ENCODE measurements around the gene SLC6A12.

SLC6A12 gene

DNA sequence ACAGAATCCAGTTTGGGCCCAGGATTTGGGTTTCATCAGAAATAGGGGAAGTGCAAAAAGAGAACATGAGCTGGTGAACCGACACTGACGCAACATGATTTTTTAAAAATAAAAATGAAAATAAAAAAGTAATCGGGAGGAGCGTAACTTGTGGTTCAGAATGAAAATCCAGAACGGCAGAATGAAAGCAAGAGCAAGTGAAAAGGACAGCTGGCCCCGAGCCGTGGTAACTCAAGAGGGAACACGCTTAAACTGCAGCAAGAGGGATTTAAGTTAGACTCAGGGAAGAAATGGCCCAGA lies 1.6 kb downstream of the SLC6A12 start (continued):
- TF ChIP-seq PPARA (CRISPR knock-in tag; IDR thresholded peaks at IDR 0.05; ENCODE audit: borderline replicate concordance), result no peak
- no peak for TF ChIP-seq ZFP30 (CRISPR knock-in tag; IDR thresholded peaks at IDR 0.05)
- no peak for TF ChIP-seq ZC3H10 (CRISPR knock-in tag; IDR thresholded peaks at IDR 0.05)
- TF ChIP-seq CSDC2 (CRISPR knock-in tag; IDR thresholded peaks at IDR 0.05), result no peak
- no peak for TF ChIP-seq ZFP3 (CRISPR knock-in tag; IDR thresholded peaks at IDR 0.05)
- TF ChIP-seq GLIS3 (CRISPR knock-in tag; IDR thresholded peaks at IDR 0.05), result no peak
- no peak for TF ChIP-seq BACH2 (CRISPR knock-in tag; IDR thresholded peaks at IDR 0.05; ENCODE audit: borderline replicate concordance)
- TF ChIP-seq TCF4 (CRISPR knock-in tag; IDR thresholded peaks at IDR 0.05; ENCODE audit: borderline replicate concordance), result no peak

DNA sequence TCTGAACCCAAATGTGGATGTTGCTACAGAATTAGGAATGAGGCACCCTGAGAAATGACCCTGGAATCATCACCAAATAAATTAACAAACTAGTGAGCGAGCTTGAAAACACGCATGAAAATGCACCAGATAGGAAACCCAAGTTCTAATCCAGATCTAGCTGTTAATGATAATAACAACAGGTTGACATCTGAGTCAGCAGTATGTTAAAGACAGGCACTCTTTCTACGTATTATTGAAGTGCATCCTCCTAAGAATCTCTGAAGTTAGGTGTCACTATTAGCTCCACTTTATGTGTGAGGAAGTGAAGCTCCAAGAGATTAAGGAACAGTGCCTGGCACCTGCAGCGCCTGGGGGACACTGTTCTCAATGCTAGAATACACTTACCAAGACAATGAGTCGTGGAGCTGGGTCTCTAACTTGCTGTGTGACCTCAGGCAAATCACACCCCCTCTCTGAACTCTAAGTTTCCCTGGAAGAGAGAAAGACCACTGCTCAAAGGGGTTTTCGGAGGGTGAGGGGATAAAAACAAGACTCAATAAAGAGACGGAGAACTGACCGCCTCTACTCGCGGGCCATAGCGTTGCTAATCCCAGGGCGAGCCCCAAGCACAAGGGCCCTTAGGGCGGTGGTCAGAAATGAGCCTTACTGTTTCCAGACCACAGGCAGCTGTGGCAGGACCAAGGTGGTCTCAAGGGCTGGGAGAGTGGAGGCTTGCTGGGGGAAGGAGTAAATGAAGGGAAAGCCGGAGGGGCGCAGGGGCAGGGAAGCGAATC lies 2.1 kb downstream of the SLC6A12 start:
- TF ChIP-seq RARB (CRISPR knock-in tag; IDR thresholded peaks at IDR 0.05) (no peak), TOX (CRISPR knock-in tag; IDR thresholded peaks at IDR 0.05; ENCODE audit: borderline replicate concordance) (no peak), GLIS3 (CRISPR knock-in tag; IDR thresholded peaks at IDR 0.05) (no peak), ARNTL (CRISPR knock-in tag; IDR thresholded peaks at IDR 0.05; ENCODE audit: borderline replicate concordance, low read depth) (no peak), ZC3H10 (CRISPR knock-in tag; IDR thresholded peaks at IDR 0.05) (no peak), ZNF70 (CRISPR knock-in tag; IDR thresholded peaks at IDR 0.05) (no peak), BACH2 (CRISPR knock-in tag; IDR thresholded peaks at IDR 0.05; ENCODE audit: borderline replicate concordance) (no peak), TCF4 (CRISPR knock-in tag; IDR thresholded peaks at IDR 0.05; ENCODE audit: borderline replicate concordance) (no peak)
- TF ChIP-seq, protein P1, sequence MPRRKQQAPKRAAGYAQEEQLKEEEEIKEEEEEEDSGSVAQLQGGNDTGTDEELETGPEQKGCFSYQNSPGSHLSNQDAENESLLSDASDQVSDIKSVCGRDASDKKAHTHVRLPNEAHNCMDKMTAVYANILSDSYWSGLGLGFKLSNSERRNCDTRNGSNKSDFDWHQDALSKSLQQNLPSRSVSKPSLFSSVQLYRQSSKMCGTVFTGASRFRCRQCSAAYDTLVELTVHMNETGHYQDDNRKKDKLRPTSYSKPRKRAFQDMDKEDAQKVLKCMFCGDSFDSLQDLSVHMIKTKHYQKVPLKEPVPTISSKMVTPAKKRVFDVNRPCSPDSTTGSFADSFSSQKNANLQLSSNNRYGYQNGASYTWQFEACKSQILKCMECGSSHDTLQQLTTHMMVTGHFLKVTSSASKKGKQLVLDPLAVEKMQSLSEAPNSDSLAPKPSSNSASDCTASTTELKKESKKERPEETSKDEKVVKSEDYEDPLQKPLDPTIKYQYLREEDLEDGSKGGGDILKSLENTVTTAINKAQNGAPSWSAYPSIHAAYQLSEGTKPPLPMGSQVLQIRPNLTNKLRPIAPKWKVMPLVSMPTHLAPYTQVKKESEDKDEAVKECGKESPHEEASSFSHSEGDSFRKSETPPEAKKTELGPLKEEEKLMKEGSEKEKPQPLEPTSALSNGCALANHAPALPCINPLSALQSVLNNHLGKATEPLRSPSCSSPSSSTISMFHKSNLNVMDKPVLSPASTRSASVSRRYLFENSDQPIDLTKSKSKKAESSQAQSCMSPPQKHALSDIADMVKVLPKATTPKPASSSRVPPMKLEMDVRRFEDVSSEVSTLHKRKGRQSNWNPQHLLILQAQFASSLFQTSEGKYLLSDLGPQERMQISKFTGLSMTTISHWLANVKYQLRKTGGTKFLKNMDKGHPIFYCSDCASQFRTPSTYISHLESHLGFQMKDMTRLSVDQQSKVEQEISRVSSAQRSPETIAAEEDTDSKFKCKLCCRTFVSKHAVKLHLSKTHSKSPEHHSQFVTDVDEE (CRISPR knock-in tag; IDR thresholded peaks at IDR 0.05), result no peak
- ATAC-seq, result no peak

DNA sequence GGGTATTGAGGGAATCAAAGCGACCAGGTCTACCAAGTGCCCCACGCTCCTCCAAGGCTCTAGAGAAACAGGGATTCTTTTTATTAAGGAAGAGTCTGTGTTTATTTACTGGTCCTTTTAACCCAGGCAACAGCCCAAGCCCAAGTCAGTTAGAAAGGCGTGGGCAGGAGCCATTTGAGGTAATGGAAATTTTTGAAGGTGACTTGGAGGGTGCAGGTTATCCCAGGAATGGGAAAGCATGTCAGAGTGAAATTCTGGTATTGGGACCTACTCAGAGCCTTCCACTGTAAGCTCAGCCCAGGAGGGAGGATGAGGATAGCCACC lies 2.9 kb downstream of the SLC6A12 start:
- TF ChIP-seq RARB (CRISPR knock-in tag; IDR thresholded peaks at IDR 0.05), result no peak
- no peak for TF ChIP-seq ZFP3 (CRISPR knock-in tag; IDR thresholded peaks at IDR 0.05)
- TF ChIP-seq, protein P2, sequence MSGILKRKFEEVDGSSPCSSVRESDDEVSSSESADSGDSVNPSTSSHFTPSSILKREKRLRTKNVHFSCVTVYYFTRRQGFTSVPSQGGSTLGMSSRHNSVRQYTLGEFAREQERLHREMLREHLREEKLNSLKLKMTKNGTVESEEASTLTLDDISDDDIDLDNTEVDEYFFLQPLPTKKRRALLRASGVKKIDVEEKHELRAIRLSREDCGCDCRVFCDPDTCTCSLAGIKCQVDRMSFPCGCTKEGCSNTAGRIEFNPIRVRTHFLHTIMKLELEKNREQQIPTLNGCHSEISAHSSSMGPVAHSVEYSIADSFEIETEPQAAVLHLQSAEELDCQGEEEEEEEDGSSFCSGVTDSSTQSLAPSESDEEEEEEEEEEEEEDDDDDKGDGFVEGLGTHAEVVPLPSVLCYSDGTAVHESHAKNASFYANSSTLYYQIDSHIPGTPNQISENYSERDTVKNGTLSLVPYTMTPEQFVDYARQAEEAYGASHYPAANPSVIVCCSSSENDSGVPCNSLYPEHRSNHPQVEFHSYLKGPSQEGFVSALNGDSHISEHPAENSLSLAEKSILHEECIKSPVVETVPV (CRISPR knock-in tag; IDR thresholded peaks at IDR 0.05), result no peak
- TF ChIP-seq, protein P3, sequence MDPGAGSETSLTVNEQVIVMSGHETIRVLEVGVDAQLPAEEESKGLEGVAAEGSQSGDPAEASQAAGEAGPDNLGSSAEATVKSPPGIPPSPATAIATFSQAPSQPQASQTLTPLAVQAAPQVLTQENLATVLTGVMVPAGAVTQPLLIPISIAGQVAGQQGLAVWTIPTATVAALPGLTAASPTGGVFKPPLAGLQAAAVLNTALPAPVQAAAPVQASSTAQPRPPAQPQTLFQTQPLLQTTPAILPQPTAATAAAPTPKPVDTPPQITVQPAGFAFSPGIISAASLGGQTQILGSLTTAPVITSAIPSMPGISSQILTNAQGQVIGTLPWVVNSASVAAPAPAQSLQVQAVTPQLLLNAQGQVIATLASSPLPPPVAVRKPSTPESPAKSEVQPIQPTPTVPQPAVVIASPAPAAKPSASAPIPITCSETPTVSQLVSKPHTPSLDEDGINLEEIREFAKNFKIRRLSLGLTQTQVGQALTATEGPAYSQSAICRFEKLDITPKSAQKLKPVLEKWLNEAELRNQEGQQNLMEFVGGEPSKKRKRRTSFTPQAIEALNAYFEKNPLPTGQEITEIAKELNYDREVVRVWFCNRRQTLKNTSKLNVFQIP (CRISPR knock-in tag; IDR thresholded peaks at IDR 0.05; ENCODE audit: borderline replicate concordance, low read depth), result no peak
- TF ChIP-seq ZNF8 (CRISPR knock-in tag; IDR thresholded peaks at IDR 0.05), result no peak
- TF ChIP-seq SNAI2 (CRISPR knock-in tag; IDR thresholded peaks at IDR 0.05), result no peak
- TF ChIP-seq CSDC2 (CRISPR knock-in tag; IDR thresholded peaks at IDR 0.05), result no peak
- no peak for TF ChIP-seq TOX (CRISPR knock-in tag; IDR thresholded peaks at IDR 0.05; ENCODE audit: borderline replicate concordance)
- TF ChIP-seq PPARA (CRISPR knock-in tag; IDR thresholded peaks at IDR 0.05; ENCODE audit: borderline replicate concordance), result no peak
- no peak for TF ChIP-seq ZNF70 (CRISPR knock-in tag; IDR thresholded peaks at IDR 0.05)
- no peak for ATAC-seq

DNA sequence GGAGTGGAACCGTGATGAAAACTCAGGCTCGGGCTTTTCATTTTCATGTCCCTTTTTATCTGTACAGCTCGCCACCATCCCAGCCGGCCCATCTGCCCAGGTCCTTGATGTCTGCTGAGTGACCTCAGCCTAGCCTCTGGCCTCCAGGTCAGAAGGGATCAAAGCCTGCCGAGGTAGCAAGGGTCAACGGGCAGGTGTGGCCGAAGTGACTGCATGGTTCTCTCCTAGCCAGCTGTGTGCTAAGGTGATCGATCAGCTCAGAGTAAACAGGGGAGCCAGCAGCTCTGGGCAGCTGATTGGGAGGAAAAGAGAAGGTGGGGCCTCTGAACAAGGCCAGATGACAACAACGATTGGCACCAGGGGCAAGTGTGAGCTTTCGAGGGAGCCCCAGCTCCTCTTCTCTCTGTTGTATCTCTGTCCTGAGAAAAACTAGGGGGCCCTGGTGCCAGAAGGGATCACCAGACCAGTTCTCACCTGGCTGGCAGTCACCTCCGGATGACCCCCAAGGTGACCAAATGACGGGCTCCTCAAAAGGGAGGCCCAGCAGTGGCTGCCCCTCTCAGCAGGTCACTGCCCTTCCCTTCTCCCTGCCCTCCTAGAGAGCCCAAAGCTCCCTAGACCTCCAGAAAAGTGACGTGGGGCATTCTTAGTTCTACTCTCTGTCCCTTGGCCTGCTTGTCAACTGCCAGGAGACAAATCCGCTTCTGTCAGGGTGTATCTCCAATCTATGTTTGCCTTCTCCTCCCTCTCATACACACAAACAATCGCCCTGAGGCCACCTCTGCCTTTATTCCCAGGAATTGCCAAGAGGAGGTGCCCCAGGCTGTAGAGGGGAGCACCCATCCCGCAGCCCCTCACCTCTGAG lies 3.4 kb downstream of the SLC6A12 start:
- TF ChIP-seq ISL1 (CRISPR knock-in tag; IDR thresholded peaks at IDR 0.05), result no peak
- no peak for TF ChIP-seq RARB (CRISPR knock-in tag; IDR thresholded peaks at IDR 0.05)
- TF ChIP-seq, protein P1 (CRISPR knock-in tag; IDR thresholded peaks at IDR 0.05), result no peak
- TF ChIP-seq ESRRG (CRISPR knock-in tag; IDR thresholded peaks at IDR 0.05), result no peak
- no peak for TF ChIP-seq CSDC2 (CRISPR knock-in tag; IDR thresholded peaks at IDR 0.05)
- no peak for TF ChIP-seq BACH2 (CRISPR knock-in tag; IDR thresholded peaks at IDR 0.05; ENCODE audit: borderline replicate concordance)
- TF ChIP-seq, protein P3 (CRISPR knock-in tag; IDR thresholded peaks at IDR 0.05; ENCODE audit: borderline replicate concordance, low read depth), result no peak
- ATAC-seq, result no peak
